Measurements from ENCODE around the gene FAM47E. TPM values are rescaled to one million over a fixed set of nuclear protein-coding genes. Genes with fewer than 3 reads are reported as not detected.
A peak's percentile ranks its signal among the peaks of the same experiment; 100 is the strongest.
"Not testable (repeated sequence)": the region's sequence is repeated elsewhere in the genome, so short reads cannot be mapped to it uniquely, and the experiment has no call there.

FAM47E gene
- total RNA-seq, 2 donors from 2014 or later, result 12.3 to 15.1 TPM

GRCh38 chr4:76280488-76281441 lies 29.2 kb downstream of the FAM47E start:
- Histone ChIP-seq H3K27me3 (replicated peaks; ENCODE audit: insufficient read depth) (no peaks in the 10 kb centered on the region), H3K27ac (no peak overlapping the region), H3K9me3 (no peaks in the 10 kb centered on the region), H3K4me1 (replicated peaks) (no peaks in the 10 kb centered on the region), H3K36me3 (no peaks in the 10 kb centered on the region), H3K4me3 (no peak overlapping the region)
- WGBS, result 86% methylated on average over 6 of the region's 6 CpGs
- TF ChIP-seq POLR2AphosphoS5 (IDR thresholded peaks at IDR 0.05), result no peak
- TF ChIP-seq POLR2A (IDR thresholded peaks at IDR 0.05), result no peak
- TF ChIP-seq CTCF (IDR thresholded peaks at IDR 0.05), result no peak
- intact Hi-C loops (cut with DNase I), result no loop called here
- no peak for DNase-seq (ENCODE audit: low spot score)

- H3K4me3 ChIP-seq; H3K27ac ChIP-seq; H3K27me3 ChIP-seq (replicated peaks; ENCODE audit: insufficient read depth); H3K36me3 ChIP-seq; H3K4me1 ChIP-seq (replicated peaks); DNase-seq (ENCODE audit: low spot score); H3K9me3 ChIP-seq; intact Hi-C loops (cut with DNase I): not testable (repeated sequence)
- 74% methylated on average over 6 of the region's 6 CpGs for WGBS
Observed at GRCh38 chr4:76281594-76281993, 30.1 kb downstream of the FAM47E start.

GRCh38 chr4:76282941-76283689 lies 31.6 kb downstream of the FAM47E start:
- no peak for DNase-seq (ENCODE audit: low spot score)
- H3K36me3 ChIP-seq, result no peaks in the 10 kb centered on the region
- H3K4me1 ChIP-seq (replicated peaks), result no peaks in the 10 kb centered on the region
- no peak overlapping the region for H3K27ac ChIP-seq
- no peak overlapping the region for H3K4me3 ChIP-seq
- intact Hi-C loops (cut with DNase I), result no loop called here
- no peaks in the 10 kb centered on the region for H3K9me3 ChIP-seq
- TF ChIP-seq POLR2AphosphoS5 (IDR thresholded peaks at IDR 0.05) (peak; percentile 6), CTCF (IDR thresholded peaks at IDR 0.05) (no peak)
- WGBS, result 38% methylated on average over 6 of the region's 6 CpGs
- H3K27me3 ChIP-seq (replicated peaks; ENCODE audit: insufficient read depth), result no peaks in the 10 kb centered on the region

GRCh38 chr4:76283900-76284299 lies 32.4 kb downstream of the FAM47E start:
- Histone ChIP-seq H3K27ac (no peak overlapping the region), H3K4me3 (no peak overlapping the region), H3K36me3 (no peaks in the 10 kb centered on the region), H3K9me3 (no peaks in the 10 kb centered on the region), H3K4me1 (replicated peaks) (no peaks in the 10 kb centered on the region), H3K27me3 (replicated peaks; ENCODE audit: insufficient read depth) (no peaks in the 10 kb centered on the region)
- WGBS, result 63% methylated on average over 4 of the region's 4 CpGs
- intact Hi-C loops (cut with DNase I), result no loop called here
- no peak for TF ChIP-seq CTCF (IDR thresholded peaks at IDR 0.05)
- TF ChIP-seq POLR2A (IDR thresholded peaks at IDR 0.05), result no peak
- TF ChIP-seq POLR2AphosphoS5 (IDR thresholded peaks at IDR 0.05), result no peak
- no peak for DNase-seq (ENCODE audit: low spot score)

- intact Hi-C loops (cut with DNase I); H3K36me3 ChIP-seq; DNase-seq (ENCODE audit: low spot score); H3K27me3 ChIP-seq (replicated peaks; ENCODE audit: insufficient read depth); H3K4me3 ChIP-seq; H3K9me3 ChIP-seq; H3K27ac ChIP-seq; H3K4me1 ChIP-seq (replicated peaks): not testable (repeated sequence)
- WGBS, result 81% methylated on average over 3 of the region's 3 CpGs
Observed at GRCh38 chr4:76287811-76288210, 36.3 kb downstream of the FAM47E start.

All from prostate gland (tissue), 2 donors.